A549 (cell line): ENCODE measurements around the gene MIEF1.

ENCODE experiments used
- CHD2 ChIP-seq: fragments of 150-350 bp; IDR thresholded peaks from 2 replicates; pipeline ENCODE4 v1.6.1; 2014; ENCODE audit warnings: low read length; ENCODE audit not compliant: partially characterized antibody
- FOXS1 ChIP-seq: fragments of 250-450 bp; sonication (Bioruptor Pico); IDR thresholded peaks from 2 replicates; pipeline ENCODE4 v1.5.0; 2020; ENCODE audit warnings: mild to moderate bottlenecking, moderate library complexity
- HDAC2 ChIP-seq: fragments of 200-600 bp; sonication (generic); IDR thresholded peaks from 2 replicates; pipeline ENCODE4 v1.6.1; 2016
- MYC ChIP-seq: IDR thresholded peaks from 2 replicates; pipeline ENCODE4 v1.6.1; 2012; ENCODE audit warnings: mild to moderate bottlenecking, inconsistent platforms, low read length, improper control_type of control experiment, borderline replicate concordance
- TFCP2L1 ChIP-seq: fragments of 250-450 bp; sonication (Bioruptor Pico); IDR thresholded peaks from 2 replicates; pipeline ENCODE4 v1.5.0; 2021; ENCODE audit warnings: mild to moderate bottlenecking
- ZC3H11A ChIP-seq: fragments of 450-650 bp; IDR thresholded peaks from 2 replicates; pipeline ENCODE4 v1.6.1; 2014; ENCODE audit warnings: antibody characterized with exemption, mild to moderate bottlenecking
- TF ChIP-seq, protein P1 (sequence below): fragments of >200 bp; sonication (Bioruptor Twin); formaldehyde crosslinking; IDR thresholded peaks from 3 replicates; pipeline ENCODE4 v1.5.1; 2016
- TF ChIP-seq, protein P2 (sequence below): IDR thresholded peaks from 2 replicates; pipeline ENCODE4 v1.6.1; 2012

DNA sequence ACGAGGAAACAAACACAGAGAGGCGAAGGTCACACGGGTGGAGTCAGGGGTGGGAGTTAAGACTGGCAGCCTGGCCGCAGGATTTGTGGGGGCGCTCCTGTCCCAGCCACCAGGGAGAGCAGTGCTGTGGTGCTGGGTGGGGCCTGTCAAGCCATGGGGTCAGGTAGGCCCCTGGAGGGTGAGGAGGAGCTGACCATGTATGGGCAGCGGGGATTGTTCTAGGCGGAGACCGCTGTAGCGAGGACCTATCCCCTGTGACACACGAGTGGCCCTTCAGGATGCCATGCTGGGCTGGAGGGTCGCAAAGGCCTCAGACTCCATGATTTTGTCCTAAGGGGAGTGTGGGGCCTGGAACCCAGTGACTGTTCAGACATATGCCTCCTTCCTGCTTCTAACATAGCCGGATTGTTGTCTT lies 32.0 kb downstream of the MIEF1 start:
- TF ChIP-seq, protein P1, sequence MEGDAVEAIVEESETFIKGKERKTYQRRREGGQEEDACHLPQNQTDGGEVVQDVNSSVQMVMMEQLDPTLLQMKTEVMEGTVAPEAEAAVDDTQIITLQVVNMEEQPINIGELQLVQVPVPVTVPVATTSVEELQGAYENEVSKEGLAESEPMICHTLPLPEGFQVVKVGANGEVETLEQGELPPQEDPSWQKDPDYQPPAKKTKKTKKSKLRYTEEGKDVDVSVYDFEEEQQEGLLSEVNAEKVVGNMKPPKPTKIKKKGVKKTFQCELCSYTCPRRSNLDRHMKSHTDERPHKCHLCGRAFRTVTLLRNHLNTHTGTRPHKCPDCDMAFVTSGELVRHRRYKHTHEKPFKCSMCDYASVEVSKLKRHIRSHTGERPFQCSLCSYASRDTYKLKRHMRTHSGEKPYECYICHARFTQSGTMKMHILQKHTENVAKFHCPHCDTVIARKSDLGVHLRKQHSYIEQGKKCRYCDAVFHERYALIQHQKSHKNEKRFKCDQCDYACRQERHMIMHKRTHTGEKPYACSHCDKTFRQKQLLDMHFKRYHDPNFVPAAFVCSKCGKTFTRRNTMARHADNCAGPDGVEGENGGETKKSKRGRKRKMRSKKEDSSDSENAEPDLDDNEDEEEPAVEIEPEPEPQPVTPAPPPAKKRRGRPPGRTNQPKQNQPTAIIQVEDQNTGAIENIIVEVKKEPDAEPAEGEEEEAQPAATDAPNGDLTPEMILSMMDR, result no peak
- TF ChIP-seq FOXS1 (CRISPR knock-in tag), result no peak
- TF ChIP-seq ZC3H11A, result no peak
- no peak for TF ChIP-seq CHD2
- TF ChIP-seq TFCP2L1, result no peak
- no peak for TF ChIP-seq HDAC2
- TF ChIP-seq MYC, result no peak
- TF ChIP-seq, protein P2, sequence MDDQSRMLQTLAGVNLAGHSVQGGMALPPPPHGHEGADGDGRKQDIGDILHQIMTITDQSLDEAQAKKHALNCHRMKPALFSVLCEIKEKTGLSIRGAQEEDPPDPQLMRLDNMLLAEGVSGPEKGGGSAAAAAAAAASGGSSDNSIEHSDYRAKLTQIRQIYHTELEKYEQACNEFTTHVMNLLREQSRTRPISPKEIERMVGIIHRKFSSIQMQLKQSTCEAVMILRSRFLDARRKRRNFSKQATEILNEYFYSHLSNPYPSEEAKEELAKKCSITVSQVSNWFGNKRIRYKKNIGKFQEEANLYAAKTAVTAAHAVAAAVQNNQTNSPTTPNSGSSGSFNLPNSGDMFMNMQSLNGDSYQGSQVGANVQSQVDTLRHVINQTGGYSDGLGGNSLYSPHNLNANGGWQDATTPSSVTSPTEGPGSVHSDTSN, result no peak
